GM19193 (cell line): Measurements from ENCODE around the gene SLC26A5.

Experiments
- POLR2A ChIP-seq: IDR thresholded peaks from 4 replicates; pipeline ENCODE4 v1.6.1; 2011; ENCODE audit not compliant: insufficient read depth, insufficient read length; ENCODE audit errors: extremely low read depth

Gene SLC26A5

GRCh38 chr7:103420857-103421384 lies 25.1 kb downstream of the SLC26A5 start:
- TF ChIP-seq POLR2A, result no peak

GRCh38 chr7:103418241-103418640 lies 27.8 kb downstream of the SLC26A5 start:
- TF ChIP-seq POLR2A, result no peak

- no peak for TF ChIP-seq POLR2A
Observed at GRCh38 chr7:103413407-103413806, 32.6 kb downstream of the SLC26A5 start.

GRCh38 chr7:103412151-103412550 lies 33.9 kb downstream of the SLC26A5 start:
- no peak for TF ChIP-seq POLR2A

- TF ChIP-seq POLR2A, result no peak
Observed at GRCh38 chr7:103398483-103399127, 47.4 kb downstream of the SLC26A5 start.

- TF ChIP-seq POLR2A, result no peak
Observed at GRCh38 chr7:103396471-103396870, 49.5 kb downstream of the SLC26A5 start.

GRCh38 chr7:103395071-103395470 lies 50.9 kb downstream of the SLC26A5 start:
- TF ChIP-seq POLR2A, result no peak

- TF ChIP-seq POLR2A, result no peak
Observed at GRCh38 chr7:103394566-103394965, 51.4 kb downstream of the SLC26A5 start.

GRCh38 chr7:103391976-103392375 lies 54.0 kb downstream of the SLC26A5 start:
- TF ChIP-seq POLR2A, result no peak

- no peak for TF ChIP-seq POLR2A
Observed at GRCh38 chr7:103391150-103391549, 54.9 kb downstream of the SLC26A5 start.

GRCh38 chr7:103389263-103389662 lies 56.7 kb downstream of the SLC26A5 start:
- no peak for TF ChIP-seq POLR2A

- no peak for TF ChIP-seq POLR2A
Observed at GRCh38 chr7:103388469-103389140, 57.4 kb downstream of the SLC26A5 start.

GRCh38 chr7:103387242-103387641 lies 58.8 kb downstream of the SLC26A5 start:
- no peak for TF ChIP-seq POLR2A

GRCh38 chr7:103382032-103382402 lies 64.0 kb downstream of the SLC26A5 start:
- no peak for TF ChIP-seq POLR2A

GRCh38 chr7:103381280-103382031 lies 64.6 kb downstream of the SLC26A5 start:
- TF ChIP-seq POLR2A, result no peak
